Stimulated activated CD4-positive, alpha-beta T cell treated with anti-CD3 and anti-CD28 coated beads, TNF-alpha, amount 100 ng/mL, for 4 hours (primary cell): ENCODE results near the gene EFNB3.

Experiments
- DNase-seq, 3 experiments: peaks; one replicate each; pipeline ENCODE4 v3.0.0-alpha.2; 2020; ENCODE audit warnings: low read depth in 3 of 3

Gene EFNB3

GRCh38 chr17:7697828-7698588 is 7.0 kb upstream of the EFNB3 start:
- no peak for DNase-seq

- no peak for DNase-seq
Measured at GRCh38 chr17:7700510-7700909, 4.5 kb upstream of the EFNB3 start.

DNA sequence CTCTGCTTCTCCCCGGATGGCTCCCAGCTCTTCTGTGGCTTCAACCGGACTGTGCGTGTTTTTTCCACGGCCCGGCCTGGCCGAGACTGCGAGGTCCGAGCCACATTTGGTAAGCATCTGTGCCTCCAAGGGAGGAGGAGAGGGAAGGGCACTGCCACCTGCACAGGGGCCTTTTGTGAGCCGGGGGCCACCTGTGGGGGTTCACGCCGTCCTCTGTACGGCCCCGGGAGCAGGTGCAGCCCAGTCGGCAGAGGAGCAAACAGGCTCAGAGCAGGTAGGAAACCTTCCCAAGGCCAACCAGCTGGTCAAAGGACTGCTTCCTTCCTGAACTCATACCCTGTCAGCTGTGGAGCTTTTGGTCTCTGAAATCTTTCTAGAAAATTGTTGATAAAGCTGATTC is 3.3 kb upstream of the EFNB3 start:
- no peak for DNase-seq

- no peak for DNase-seq
Measured at GRCh38 chr17:7702776-7703175, 2.2 kb upstream of the EFNB3 start.

- no peak for DNase-seq
Measured at GRCh38 chr17:7703584-7704479, 1.2 kb upstream of the EFNB3 start.

DNA sequence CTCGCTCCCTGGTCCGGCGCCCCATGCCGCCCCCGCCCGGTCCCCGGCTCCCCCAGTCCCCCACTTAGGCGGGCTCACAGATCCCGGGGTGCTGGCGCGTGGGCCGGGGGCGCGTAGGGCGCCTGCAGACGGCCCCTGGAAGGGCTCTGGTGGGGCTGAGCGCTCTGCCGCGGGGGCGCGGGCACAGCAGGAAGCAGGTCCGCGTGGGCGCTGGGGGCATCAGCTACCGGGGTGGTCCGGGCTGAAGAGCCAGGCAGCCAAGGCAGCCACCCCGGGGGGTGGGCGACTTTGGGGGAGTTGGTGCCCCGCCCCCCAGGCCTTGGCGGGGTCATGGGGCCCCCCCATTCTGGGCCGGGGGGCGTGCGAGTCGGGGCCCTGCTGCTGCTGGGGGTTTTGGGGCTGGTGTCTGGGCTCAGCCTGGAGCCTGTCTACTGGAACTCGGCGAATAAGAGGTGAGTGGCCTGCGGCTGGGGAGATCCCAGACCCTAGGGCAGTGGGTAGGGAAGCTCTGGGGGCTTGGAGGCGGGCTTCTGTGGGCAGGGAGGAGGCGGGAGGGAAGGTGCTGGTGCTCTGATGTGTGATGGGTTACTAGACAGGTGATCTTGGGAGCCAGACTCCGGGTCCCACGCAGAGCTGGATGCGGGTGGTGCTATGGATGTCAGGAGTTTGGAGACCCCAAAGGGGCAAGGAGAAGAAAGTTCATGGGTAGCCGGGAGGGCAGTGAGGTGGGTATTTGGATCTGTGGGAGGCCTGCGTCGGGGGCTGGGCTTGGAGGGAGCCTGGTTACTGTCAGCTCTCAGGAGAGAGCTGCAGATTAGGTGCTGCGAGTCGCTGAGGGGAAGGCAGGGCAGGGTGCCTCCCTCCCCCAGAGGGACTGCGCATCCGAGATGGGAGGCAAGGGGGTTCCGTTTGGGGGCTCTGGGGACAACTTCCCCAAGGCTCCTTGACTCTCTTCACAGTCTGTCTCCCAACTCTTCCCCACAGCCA is 560 bp downstream of the EFNB3 start:
- DNase-seq, result no peak

DNA sequence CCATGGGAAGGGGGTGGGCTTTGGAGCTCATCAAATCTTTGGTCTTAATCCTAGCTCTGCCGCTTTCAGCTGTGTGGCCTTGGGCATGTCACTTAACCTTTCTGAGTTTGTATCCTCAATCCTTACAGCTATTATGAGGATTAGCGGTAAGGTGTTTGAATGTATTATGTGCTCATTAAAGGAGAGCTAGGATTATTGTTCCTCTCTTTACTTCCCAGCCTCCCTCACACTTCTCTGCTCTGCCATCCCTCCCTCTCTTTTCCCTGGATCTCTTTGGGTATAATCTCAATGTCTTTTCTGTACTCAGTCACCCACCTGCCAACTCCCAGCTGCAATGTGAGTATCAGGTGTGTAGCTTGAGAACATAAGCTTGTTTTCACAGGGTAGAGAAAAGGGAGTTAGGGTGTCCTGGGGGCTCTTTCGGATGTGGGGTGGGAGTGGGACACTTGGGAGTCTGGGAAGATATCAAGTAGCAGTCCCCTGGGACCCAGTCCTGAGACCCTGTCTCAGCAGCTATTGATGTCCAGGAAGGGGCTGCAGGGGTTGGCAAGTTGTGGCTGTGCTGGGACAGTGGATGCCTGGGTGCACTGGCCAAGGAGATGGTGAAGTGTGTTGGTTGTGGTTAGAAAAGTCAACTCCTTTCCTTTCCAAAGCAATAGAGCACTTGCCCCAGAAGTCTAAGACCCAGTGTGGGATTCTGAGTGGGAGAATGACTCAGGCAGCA is 1.8 kb downstream of the EFNB3 start:
- DNase-seq, result no peak

- DNase-seq, result no peak
Measured at GRCh38 chr17:7707446-7707845, 2.4 kb downstream of the EFNB3 start.

GRCh38 chr17:7707858-7708750 is 3.1 kb downstream of the EFNB3 start:
- DNase-seq, result no peak

DNA sequence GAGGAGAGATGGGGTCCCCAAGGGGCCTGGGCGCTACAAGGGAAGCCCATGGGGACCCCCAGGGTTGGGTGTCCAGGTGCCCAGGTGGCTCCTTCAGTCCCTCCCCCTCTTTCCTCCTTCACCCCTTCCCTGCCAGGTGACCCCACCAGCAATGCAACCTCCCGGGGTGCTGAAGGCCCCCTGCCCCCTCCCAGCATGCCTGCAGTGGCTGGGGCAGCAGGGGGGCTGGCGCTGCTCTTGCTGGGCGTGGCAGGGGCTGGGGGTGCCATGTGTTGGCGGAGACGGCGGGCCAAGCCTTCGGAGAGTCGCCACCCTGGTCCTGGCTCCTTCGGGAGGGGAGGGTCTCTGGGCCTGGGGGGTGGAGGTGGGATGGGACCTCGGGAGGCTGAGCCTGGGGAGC is 4.0 kb downstream of the EFNB3 start:
- no peak for DNase-seq

GRCh38 chr17:7710301-7710700 is 5.3 kb downstream of the EFNB3 start:
- no peak for DNase-seq

- no peak for DNase-seq
Measured at GRCh38 chr17:7711051-7711755, 6.2 kb downstream of the EFNB3 start.

GRCh38 chr17:7712111-7712771 is 7.2 kb downstream of the EFNB3 start:
- no peak for DNase-seq

- DNase-seq, result no peak
Measured at GRCh38 chr17:7713782-7714181, 8.8 kb downstream of the EFNB3 start.

DNA sequence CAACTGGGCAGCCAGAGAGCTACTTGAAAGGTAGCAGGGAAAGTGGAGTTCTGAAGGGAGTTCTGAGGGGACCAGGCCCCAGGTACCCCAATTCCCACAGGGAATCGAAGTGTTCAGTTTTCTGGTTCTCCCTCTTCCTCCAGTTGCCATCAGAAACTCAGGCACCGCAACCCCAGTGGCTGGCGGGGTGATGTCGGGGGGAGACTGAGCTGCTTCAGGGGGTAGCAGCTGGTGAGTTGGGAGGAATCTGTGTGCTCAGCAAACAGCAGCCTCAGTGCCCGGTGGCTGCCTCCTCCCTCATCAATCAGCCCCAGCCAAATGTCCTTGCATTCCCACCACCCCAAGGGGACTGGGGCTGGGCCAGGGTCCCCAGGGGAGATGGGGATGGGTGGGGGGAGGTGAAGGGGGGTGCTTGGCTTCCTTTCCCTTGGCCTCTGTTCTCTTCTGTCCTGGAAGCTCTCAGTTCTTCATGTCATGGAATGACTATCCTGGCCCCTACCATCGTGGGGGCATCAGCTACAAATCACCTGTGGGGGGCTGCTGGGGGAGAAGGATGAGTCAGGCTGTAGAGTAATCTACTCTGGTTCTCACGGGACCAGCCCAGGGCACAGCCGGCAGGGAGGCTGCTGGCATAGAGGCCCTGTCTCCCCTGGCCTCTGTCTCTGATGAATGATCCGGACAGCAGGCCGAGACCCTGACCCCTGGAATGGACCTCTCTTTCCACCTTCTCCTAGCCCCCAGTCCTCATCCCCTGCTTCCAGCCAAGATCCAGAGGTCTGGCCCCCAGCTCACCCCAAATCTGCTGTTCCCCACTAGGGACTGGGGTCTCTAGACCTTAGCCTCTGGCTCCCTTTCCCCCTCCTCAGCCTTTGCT is 10.0 kb downstream of the EFNB3 start:
- no peak for DNase-seq

DNA sequence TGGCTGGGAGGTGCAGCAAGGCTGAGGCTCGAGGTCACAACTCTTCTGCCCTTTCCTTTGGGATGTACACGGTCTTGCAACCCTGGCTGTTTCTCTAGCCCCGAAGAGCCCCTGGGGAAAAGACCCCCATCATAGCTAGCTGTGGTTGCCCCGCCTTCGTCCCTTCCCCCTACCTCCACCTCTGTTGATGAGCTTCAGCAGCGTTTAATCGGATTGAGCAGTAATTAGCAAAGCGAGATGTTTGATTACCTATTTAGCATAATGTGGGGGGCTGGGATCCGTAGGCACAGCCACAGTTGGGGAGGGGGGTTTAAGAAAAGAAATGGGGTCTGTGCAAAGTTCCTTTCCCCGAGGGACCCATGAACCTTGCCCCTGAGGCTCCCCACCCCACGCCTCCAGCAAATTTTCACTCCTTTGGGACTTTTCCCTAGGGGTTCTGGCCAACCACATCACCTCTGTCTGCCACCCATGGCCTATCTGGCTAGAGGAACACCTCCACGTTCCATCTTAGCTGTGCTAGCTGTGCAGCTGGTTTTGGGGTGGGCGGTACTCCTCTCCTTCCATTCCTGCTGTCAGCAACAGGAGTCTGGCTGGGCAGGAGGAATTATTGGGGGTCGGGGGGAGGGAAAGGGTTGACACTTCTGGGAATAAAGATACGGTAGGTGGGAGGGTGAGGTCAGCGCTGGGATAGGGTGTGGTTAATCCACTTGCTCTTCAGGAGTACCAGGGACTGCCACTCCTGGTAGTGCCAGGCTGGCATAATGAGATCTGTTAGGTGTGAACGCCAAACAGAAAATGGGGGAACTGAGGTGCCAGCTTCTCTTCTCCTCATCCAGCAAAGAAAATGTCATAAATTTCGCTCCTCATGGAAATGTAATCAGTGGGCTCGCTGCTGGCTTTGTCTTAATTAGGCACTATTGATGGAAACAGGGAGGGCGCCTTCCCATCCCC is 11.2 kb downstream of the EFNB3 start:
- no peak for DNase-seq
